Esophagus squamous epithelium (tissue), 4 donors: ENCODE results near the gene AP3D1.

Source experiments
- POLR2A ChIP-seq, 4 donors: fragments of 450-650 bp; IDR thresholded peaks; one replicate each; pipeline ENCODE4 v1.6.1; 2017; ENCODE audit warnings: antibody characterized with exemption in 4 of 4, mild to moderate bottlenecking in 4 of 4, moderate library complexity in 3 of 4
- TF ChIP-seq, protein P1 (sequence below), 6 experiments: fragments of 450-650 bp in 4 of 6; fragments of 200-600 bp in 2 of 6; sonication (generic) in 2 of 6; IDR thresholded peaks; one replicate each; pipeline ENCODE4 v1.5.1; 2016 to 2019; ENCODE audit warnings: antibody characterized with exemption in 6 of 6, mild to moderate bottlenecking in 4 of 6, moderate library complexity in 4 of 6

DNA sequence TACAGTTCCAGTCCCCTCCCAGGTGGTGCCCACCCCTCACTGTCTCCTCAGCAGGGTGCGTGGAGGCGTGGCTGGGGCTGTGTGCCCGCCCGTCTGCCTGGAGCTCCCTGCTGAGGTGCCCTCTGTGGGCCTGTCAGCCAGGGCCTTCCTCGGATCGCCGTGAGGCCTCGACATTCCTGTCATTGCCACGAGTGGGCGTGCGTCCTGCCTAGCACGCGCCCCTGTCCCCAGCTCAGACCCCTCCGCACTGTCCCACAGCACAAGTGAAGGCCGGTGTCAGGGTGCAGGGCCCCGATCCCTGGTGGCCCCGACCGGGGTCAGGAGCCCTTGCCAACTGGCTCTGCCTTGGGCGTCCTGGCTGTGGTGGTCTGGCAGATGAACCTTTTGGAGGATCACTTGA is 44.5 kb upstream of the AP3D1 start:
- TF ChIP-seq, protein P1, sequence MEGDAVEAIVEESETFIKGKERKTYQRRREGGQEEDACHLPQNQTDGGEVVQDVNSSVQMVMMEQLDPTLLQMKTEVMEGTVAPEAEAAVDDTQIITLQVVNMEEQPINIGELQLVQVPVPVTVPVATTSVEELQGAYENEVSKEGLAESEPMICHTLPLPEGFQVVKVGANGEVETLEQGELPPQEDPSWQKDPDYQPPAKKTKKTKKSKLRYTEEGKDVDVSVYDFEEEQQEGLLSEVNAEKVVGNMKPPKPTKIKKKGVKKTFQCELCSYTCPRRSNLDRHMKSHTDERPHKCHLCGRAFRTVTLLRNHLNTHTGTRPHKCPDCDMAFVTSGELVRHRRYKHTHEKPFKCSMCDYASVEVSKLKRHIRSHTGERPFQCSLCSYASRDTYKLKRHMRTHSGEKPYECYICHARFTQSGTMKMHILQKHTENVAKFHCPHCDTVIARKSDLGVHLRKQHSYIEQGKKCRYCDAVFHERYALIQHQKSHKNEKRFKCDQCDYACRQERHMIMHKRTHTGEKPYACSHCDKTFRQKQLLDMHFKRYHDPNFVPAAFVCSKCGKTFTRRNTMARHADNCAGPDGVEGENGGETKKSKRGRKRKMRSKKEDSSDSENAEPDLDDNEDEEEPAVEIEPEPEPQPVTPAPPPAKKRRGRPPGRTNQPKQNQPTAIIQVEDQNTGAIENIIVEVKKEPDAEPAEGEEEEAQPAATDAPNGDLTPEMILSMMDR (IDR thresholded peaks at IDR 0.05): no peak
- TF ChIP-seq POLR2A (IDR thresholded peaks at IDR 0.05): no peak
